Central memory CD8-positive, alpha-beta T cell (primary cell): ENCODE results near the gene DDX56.

ENCODE experiments used
- ATAC-seq: fragments of 150-1000 bp; cut with Tn5 transposase; replicated peaks from 2 replicates; pipeline ENCODE4 v1.10.0; 2022; ENCODE audit warnings: mild to moderate bottlenecking, moderate FRiP score, moderate number of reproducible peaks; ENCODE audit not compliant: poor library complexity, severe bottlenecking; ENCODE audit errors: extremely low read depth
- DNase-seq, 2 donors: peaks; one replicate each; pipeline ENCODE4 v3.0.0; 2021; ENCODE audit warnings: low spot score in 2 of 2
- H3K27ac Mint-ChIP-seq: one replicate; pipeline ENCODE4 v1.8.0; 2022; ENCODE audit warnings: low read depth, mild to moderate bottlenecking, moderate library complexity, mixed read lengths
- H3K27me3 Mint-ChIP-seq: one replicate; pipeline ENCODE4 v1.8.0; 2022; ENCODE audit warnings: mixed read lengths
- H3K36me3 Mint-ChIP-seq: one replicate; pipeline ENCODE4 v1.8.0; 2022; ENCODE audit warnings: mild to moderate bottlenecking, moderate library complexity, mixed read lengths; ENCODE audit not compliant: insufficient read depth
- H3K4me1 Mint-ChIP-seq: one replicate; pipeline ENCODE4 v1.8.0; 2022; ENCODE audit warnings: mixed read lengths
- H3K4me3 Mint-ChIP-seq: one replicate; pipeline ENCODE4 v1.8.0; 2022; ENCODE audit warnings: mild to moderate bottlenecking, moderate library complexity, mixed read lengths
- H3K9me3 Mint-ChIP-seq: one replicate; pipeline ENCODE4 v1.8.0; 2022; ENCODE audit warnings: mixed read lengths

Gene DDX56

DNA sequence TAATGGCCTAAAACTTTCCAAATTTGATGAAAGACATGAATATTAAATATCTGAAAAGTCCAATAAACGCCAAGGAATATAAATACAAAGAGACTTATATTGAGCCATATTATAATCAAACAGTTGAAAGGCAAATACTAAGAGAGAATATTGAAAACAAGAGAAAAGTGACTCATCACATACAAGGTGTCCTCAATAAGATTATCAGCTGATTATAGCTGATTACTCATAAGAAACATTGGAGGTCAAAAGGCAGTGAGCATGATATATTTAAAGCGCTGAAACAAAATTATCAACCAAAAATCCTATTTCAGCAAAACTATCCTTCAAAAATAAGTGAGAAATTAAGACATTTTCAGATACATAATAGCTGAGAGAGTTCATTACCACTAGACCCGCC, 24.8 kb downstream of the DDX56 start:
- Mint-ChIP-seq H3K27ac (no peak overlapping the region), H3K27me3 (peaks cover 69% of the 10 kb centered on the region), H3K36me3 (no peaks in the 10 kb centered on the region), H3K4me1 (no peaks in the 10 kb centered on the region), H3K4me3 (no peak overlapping the region), H3K9me3 (no peaks in the 10 kb centered on the region)
- no peak for DNase-seq
- no peak for ATAC-seq

DNA sequence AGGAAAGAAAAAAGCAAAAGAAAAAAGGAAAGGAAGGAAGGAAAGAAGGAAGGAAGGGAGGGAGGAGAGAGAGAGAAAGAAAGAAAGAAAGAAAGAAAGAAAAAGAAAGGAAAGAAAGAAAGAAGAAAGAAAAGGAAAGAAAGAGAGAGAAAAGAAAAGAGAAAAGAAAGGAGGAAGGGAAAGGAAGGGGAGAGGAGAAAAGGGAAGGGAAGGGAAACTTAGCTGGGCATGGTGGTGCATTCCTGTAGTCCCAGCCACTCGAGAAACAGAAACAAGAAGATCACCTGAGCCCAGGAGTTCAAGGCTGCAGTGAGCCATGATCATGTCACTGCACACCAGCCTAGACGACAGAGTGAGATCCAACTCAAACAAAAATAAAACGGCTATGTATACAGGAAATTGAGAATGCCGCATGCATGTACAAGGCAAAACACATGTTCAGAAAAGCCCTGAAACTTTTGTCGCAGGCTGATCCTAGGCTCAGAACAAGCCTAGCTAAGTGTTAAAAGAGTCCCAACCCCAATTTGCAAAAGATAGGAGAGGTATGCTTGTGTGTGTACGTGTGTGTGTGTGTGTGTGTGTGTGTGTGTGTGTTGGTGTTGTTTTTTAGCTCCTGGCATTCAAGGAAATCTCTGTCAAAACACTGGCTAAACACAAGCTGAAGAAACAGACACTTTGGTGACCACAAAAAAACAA, 26.0 kb downstream of the DDX56 start:
- Mint-ChIP-seq H3K27ac (no peak overlapping the region), H3K27me3 (peaks cover 62% of the 10 kb centered on the region), H3K4me1 (no peaks in the 10 kb centered on the region), H3K4me3 (no peak overlapping the region), H3K36me3 (no peaks in the 10 kb centered on the region), H3K9me3 (no peaks in the 10 kb centered on the region)
- ATAC-seq (no peak), DNase-seq (no peak)

GRCh38 chr7:44541876-44542610, 31.7 kb downstream of the DDX56 start:
- ATAC-seq, result no peak
- no peaks in the 10 kb centered on the region for H3K4me1 Mint-ChIP-seq
- H3K27ac Mint-ChIP-seq, result no peak overlapping the region
- no peak overlapping the region for H3K4me3 Mint-ChIP-seq
- peaks cover 24% of the 10 kb centered on the region for H3K27me3 Mint-ChIP-seq
- no peaks in the 10 kb centered on the region for H3K9me3 Mint-ChIP-seq
- DNase-seq, result no peak
- H3K36me3 Mint-ChIP-seq, result no peaks in the 10 kb centered on the region

DNA sequence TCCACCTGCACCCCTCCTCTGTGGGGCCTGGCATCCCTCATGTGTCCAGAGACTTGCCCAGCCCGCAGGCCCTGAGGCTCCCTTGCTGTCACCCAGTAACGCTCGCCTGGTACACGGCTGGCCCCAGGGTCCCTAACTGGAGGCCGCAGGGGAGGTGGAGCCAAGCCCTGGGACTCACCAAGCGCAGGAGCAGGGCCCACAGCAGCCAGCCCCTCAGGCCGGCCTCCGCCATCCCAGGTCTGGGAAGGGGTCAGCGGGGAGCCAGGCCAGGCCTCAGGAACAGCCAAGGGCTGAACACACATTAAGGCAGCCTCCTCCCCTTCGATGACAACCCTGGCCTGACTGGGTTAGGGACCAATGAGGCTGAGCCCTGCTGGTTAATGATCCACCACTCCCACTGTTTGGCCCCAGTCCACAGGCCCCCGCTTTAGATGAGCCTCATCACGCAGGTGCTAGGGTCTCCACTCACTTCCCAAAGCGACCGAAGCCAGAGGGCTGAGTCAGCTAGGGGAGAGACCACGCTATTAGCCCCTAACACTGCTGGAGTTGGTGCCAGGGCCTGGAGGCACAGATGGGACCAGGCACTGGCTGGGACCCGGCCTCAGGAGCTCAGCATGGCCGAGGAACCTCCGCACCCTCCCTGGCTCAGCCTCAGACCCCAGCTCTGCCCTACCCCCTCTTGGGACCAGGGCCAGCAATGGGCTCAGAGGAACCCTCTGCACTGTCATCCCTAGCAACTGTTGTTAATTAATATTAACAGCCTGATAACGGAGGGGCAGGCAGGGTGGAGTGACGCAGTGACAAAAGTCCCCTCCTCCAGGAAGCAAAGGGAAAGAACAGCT, 32.5 kb downstream of the DDX56 start, which contains the start of gene NPC1L1:
NPC1L1 (minus strand) TSS at position 303 of the 842 bp plus-strand sequence; CDS start at position 232, 71 bp downstream.
- H3K27me3 Mint-ChIP-seq, result peaks cover 16% of the 10 kb centered on the region
- no peak within 1 kb of the TSS for H3K4me3 Mint-ChIP-seq
- no peaks in the 10 kb centered on the region for H3K36me3 Mint-ChIP-seq
- no peaks in the 10 kb centered on the region for H3K9me3 Mint-ChIP-seq
- DNase-seq, result no peak
- no peaks in the 10 kb centered on the region for H3K4me1 Mint-ChIP-seq
- H3K27ac Mint-ChIP-seq, result no peak within 1 kb of the TSS
- no peak for ATAC-seq

DNA sequence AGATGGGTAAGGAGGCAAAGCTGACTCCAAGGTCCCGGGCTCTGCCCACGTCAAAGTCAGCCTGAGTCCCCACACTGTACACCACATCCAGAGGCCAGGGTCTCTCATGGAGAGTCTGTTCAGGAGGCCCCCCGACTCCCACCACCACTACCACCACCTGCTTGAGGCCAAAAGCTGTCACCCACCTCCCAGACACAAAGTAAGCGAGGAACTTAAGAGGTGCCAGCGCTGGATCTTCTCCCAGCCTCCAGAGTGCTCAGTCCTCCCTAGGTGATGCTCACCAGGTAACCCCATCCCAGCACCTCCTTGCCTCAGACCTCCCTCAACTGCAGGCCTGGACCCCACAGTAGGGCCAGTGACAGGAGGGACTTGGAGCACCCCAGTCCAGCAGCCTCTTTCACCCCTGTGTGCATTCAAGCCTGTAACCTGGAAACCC, 33.1 kb downstream of the DDX56 start:
- Mint-ChIP-seq H3K27me3 (peaks cover 10% of the 10 kb centered on the region), H3K4me3 (no peak overlapping the region), H3K36me3 (no peaks in the 10 kb centered on the region), H3K27ac (no peak overlapping the region), H3K4me1 (peaks cover under 1% of the 10 kb centered on the region), H3K9me3 (no peaks in the 10 kb centered on the region)
- DNase-seq, result no peak
- ATAC-seq, result no peak

- no peak overlapping the region for H3K4me3 Mint-ChIP-seq
- H3K27me3 Mint-ChIP-seq, result peaks cover 8% of the 10 kb centered on the region
- H3K9me3 Mint-ChIP-seq, result no peaks in the 10 kb centered on the region
- no peak overlapping the region for H3K27ac Mint-ChIP-seq
- no peaks in the 10 kb centered on the region for H3K36me3 Mint-ChIP-seq
- ATAC-seq, result no peak
- H3K4me1 Mint-ChIP-seq, result peaks cover 6% of the 10 kb centered on the region
- no peak for DNase-seq
These were observed 33.8 kb downstream of the DDX56 start for GRCh38 chr7:44539669-44540506.

GRCh38 chr7:44538798-44539668, 34.7 kb downstream of the DDX56 start:
- H3K27me3 Mint-ChIP-seq, result peaks cover 8% of the 10 kb centered on the region
- peaks cover 6% of the 10 kb centered on the region for H3K4me1 Mint-ChIP-seq
- ATAC-seq (no peak), DNase-seq (no peak)
- no peaks in the 10 kb centered on the region for H3K36me3 Mint-ChIP-seq
- H3K27ac Mint-ChIP-seq, result no peak overlapping the region
- no peaks in the 10 kb centered on the region for H3K9me3 Mint-ChIP-seq
- no peak overlapping the region for H3K4me3 Mint-ChIP-seq

DNA sequence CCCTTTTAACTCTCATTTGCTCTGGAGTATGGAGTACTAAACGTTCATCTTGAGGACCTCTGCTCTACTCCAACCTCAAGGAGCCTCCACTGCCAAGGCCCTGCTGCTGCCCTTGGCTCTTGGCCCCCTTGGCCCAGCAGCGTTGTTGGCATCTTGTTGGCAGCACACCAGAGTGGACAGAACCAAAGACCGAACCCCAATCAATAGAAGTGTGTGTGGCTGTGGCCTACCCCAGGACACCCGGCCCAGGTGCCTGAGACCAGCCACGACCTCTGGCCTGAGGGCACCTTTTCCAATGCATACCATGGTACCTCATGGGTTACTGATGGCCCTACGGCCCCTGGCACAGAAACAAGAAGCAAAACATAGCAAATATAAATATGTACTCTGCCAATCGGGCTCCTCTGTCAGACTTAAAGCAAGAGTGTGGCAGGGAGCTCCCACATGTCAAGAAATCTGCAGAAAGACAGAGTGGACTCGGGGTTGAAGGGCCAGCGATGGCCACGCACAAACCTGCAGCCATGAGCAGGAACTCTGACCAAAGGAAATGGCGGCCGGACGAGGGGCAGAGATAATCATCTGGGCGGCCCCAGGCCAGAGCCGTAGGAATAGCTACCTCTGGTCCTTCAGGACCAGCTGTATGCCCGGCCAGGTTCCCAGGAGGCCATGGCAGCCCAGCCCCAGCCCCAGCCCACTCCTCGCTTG, 35.5 kb downstream of the DDX56 start:
- no peak for DNase-seq

GRCh38 chr7:44537442-44537841, 36.3 kb downstream of the DDX56 start:
- H3K27me3 Mint-ChIP-seq, result peaks cover 8% of the 10 kb centered on the region
- DNase-seq (no peak), ATAC-seq (no peak)
- H3K4me3 Mint-ChIP-seq, result no peak overlapping the region
- peaks cover 6% of the 10 kb centered on the region for H3K4me1 Mint-ChIP-seq
- H3K27ac Mint-ChIP-seq, result no peak overlapping the region
- no peaks in the 10 kb centered on the region for H3K9me3 Mint-ChIP-seq
- no peaks in the 10 kb centered on the region for H3K36me3 Mint-ChIP-seq

More for the DNA sequence above, 35.5 kb downstream of the DDX56 start:
- Mint-ChIP-seq H3K4me3 (no peak overlapping the region), H3K4me1 (peaks cover 6% of the 10 kb centered on the region), H3K27me3 (peaks cover 8% of the 10 kb centered on the region), H3K9me3 (no peaks in the 10 kb centered on the region), H3K36me3 (no peaks in the 10 kb centered on the region), H3K27ac (no peak overlapping the region)
- no peak for ATAC-seq

DNA sequence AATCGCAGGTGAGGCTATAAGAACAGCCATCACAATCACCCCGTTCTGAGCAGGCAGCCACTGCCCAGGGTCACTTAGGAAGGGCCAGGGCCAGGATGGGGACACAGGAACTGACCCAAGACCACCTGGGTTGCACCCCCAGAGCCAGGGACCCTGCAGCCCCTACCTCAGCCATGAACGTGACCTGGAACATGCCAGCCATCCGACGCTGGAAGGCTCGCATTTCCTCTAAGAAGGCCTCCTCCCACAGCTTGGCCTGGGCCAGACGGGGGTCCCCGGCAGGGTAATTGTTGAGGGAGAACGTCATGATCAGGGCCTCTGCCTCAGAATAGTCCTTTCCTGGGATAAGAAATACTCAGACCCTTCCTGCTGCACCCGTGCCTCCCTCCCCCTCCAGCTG, 37.6 kb downstream of the DDX56 start:
- DNase-seq, result no peak
- H3K36me3 Mint-ChIP-seq, result no peaks in the 10 kb centered on the region
- no peak overlapping the region for H3K27ac Mint-ChIP-seq
- ATAC-seq, result no peak
- peaks cover 6% of the 10 kb centered on the region for H3K4me1 Mint-ChIP-seq
- H3K9me3 Mint-ChIP-seq, result no peaks in the 10 kb centered on the region
- H3K4me3 Mint-ChIP-seq, result no peak overlapping the region
- no peaks in the 10 kb centered on the region for H3K27me3 Mint-ChIP-seq
